ENCODE results near the gene SYTL1.

The SYTL1 gene

DNA sequence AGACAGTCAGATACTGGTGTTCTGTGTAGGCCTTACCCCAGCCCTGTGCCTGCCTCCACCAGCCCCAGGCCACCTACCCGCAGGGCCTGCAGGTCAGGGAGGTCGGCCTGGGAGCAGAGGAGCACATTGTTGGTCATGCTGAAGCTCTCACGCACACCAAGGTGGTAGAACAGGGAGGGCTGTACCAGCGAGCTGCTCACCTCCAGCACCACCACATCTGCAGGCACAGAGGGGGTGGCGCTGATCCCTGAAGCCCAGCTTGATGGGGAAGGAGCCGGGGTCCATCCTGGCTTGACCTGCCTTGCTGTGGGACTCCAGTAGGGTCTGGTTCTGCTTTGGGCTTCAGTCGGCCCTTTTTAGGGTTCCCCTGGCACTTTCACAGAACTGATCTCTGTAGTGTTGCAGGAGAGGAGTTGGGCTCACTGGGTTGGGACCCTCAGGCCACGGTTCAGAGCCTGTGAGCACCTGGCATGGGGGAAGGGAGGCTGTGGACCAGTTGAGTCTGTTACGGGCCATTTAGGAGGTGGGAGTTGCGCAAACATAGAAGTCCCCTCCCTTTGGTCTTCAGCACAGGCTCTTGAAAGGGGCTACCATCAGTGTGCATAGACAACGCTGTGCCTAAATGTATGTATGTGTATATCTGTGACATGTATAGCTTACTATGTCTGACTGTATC is 23.0 kb downstream of the SYTL1 start:
- DNase-seq (ENCODE audit: low spot score) = no peak

DNA sequence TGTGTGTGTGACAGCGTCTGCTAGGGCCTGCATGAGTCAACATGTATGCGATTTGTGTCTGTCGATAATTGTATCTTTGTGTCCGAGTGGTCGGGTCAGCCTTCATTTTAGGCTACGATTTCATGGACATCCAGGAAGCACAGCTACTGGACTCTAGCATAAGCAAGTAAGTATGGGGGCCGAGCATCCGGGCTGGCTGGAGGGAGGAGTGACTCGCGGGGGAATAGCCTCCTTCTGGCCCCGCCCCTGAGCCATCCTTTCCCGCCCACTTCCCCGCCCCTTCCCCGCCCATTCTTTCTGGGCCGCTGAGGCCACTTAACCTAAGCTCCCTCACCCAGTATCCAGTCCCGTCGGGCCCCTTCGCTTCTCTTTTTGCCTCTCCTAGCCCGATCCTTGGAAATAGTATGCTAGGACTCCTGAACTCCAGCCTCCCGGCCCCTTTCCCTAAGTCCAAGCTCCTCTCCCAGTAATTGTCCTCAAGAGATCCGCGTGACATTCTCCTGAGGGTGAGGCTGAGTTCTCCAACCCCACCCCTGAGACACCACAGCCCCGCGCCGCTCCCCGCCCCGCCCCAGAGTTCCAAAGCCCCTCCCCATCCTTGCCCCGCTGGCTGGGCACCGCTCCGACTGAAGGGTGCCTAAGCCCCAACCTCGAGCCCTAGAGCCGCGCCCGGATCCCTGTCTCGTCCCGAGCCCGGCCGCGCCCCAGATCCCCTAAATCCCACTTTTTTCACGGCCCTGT is 23.7 kb downstream of the SYTL1 start:
- DNase-seq (ENCODE audit: low spot score) = peak; percentile 76

DNA sequence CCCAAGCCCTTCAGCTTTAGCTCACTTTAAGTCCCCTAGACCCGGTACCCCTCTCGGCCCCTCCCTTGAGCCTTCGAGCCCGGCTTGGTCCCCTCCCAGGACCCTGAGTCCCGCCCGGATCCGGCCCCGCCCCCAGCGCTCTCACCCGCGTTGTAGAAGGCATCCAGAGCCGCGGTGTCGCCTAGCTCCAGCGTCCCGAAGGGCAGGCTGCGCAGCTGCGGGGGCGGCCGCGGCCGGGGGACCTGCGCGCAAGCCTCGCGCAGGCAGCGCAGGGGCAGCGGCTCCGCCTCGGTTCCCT is 24.2 kb downstream of the SYTL1 start:
- DNase-seq (ENCODE audit: low spot score) = peak; percentile 22

DNA sequence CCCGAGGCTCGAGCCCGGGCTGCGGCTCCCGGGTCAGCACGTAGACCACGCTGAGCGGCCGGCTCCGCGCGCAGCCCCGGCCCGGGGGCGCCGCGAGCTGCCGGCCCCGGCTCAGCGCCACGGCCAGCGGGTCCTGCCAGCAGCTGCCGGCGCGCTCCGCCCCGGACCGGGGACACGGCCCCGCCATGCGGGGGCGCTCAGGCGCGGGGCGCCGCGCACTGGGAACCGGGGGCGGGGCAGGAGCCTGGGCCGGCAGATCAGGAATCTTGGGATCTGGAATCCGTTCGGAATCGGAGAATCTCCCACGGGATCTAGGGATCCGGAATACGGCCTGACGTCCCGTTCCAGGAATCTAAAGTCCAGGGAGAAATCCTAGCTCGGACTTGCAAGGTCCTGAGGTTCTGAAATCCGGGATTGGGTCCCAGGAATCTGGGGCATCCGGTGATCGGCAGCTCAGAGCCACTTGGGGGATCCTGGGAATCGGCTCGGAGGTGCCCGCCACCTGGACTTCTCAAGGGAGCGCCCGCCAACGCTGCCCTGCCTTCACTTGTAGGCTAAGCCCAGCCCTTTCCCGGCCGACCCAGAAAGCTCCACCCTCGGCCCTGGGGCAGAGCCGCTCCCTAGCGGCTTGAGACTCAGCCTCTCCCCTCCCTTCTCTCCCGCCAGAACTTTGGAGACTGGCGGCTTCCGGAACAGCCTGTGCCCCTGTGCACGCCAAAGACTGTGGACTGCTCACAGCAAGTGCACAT is 24.8 kb downstream of the SYTL1 start, which contains the start of gene MAP3K6:
Gene MAP3K6, minus strand, starts transcription at position 551 of the 749 bp plus-strand sequence. Its CDS starts 364 bp downstream, at position 187.
- peak; percentile 24 for DNase-seq (ENCODE audit: low spot score)

- no peak for DNase-seq (ENCODE audit: low spot score)
These were observed 25.4 kb downstream of the SYTL1 start for GRCh38 chr1:27367160-27367650.

- DNase-seq (ENCODE audit: low spot score) = no peak
These were observed 27.2 kb downstream of the SYTL1 start for GRCh38 chr1:27368869-27369582.

DNA sequence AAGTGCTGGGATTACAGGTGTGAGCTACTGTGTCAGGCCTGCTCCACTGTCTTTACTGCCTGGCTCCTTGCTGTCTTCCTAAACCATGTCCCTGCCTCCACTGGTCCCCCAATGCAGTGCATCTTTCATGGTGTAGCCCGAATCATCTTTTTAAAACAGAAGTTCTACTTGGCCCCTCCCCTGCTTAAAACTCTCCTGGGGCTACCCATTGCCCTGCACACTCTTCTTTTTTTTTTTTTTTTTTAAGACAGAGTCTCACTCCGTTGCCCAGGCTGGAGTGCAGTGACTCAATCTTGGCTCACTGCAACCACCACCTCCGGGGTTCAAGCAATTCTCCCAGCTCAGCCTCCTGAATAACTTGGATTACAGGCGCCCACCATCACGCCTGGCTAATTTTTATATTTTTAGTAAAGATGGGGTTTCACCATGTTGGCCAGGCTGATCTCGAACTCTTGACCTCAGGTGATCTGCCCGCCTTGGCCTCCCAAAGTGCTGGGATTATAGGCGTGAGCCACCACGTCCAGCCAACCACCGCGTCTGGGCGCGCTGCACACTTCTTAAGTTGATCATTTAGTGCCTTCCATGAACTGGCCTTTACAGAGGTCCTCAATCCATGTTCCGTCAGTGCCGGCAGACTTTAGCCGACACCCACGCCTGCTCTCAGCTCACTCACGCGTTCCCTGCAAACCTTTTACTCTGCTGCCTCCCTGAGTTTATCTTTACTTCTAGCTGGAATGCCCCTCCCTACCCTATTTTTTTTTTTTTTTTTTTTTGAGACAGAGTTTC is 30.4 kb downstream of the SYTL1 start:
- no peak for DNase-seq (ENCODE audit: low spot score)

GRCh38 chr1:27372808-27373690 is 31.2 kb downstream of the SYTL1 start:
- no peak for DNase-seq (ENCODE audit: low spot score)

DNA sequence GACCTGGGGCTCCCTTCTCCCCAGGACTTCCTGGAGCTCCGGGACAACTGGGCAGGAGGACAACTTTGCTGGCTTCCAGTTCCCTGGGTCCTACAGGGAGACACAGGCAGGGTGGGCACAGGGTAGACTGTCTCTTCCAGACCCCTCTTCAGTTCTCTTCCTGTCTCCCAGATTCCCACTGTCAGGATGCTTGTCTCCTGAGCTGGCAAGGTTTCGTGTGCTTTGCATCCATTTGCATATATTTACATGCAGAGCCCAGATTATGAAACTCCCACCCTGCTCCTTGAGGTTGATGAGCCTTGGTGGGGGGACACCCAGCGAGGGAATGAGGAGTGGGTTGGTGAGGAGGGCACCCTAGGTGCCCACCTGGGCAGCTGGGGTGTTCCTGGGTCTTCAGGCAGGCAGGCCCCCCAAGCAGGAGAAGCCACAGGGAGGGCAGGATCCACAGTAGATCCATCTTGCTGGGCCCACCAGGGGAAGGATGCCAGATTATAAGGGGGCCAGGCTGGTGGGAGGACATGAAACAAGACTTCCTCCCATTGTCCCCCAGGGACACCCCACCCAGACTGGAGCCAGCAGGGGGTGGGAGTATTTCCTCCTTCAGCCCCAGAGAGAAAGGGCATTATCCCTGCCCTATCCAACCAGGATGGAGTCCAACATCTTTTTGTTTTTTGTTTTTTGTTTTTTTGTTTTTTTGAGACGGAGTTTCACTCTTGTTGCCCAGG is 32.7 kb downstream of the SYTL1 start, which contains the start of gene FCN3:
Gene FCN3, minus strand, starts transcription at position 463 of the 725 bp plus-strand sequence. Its CDS starts 6 bp downstream, at position 457.
- DNase-seq (ENCODE audit: low spot score) = no peak

- DNase-seq (ENCODE audit: low spot score) = no peak
These were observed 36.1 kb downstream of the SYTL1 start for GRCh38 chr1:27377760-27378495.

DNA sequence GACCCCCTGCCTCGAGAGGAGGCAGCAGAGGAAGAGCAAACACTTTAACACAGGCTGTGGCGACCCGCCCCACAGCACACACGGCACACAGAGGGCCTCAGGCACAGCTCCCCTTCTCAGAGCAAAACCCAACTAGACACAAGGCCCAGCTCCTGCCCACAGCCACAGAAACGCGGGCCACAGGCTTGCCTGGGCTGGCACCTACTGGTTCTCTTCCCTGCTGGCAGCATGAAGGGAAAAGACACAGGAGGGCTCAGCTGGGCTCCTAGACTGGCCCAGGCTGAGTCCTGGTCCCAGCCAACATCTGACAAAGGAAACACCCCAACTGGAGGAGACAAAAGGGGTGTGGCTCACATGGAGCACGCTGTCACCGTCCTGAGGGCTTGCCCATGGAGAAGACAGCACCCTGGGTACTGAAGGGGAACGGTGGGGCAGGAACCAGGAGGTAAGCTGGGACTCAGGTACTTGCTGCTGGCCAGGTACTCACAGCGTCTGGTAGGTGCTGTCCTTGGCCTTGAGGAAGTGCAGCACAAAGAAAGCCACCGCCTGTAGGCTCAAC is 37.8 kb downstream of the SYTL1 start:
- no peak for DNase-seq (ENCODE audit: low spot score)

DNA sequence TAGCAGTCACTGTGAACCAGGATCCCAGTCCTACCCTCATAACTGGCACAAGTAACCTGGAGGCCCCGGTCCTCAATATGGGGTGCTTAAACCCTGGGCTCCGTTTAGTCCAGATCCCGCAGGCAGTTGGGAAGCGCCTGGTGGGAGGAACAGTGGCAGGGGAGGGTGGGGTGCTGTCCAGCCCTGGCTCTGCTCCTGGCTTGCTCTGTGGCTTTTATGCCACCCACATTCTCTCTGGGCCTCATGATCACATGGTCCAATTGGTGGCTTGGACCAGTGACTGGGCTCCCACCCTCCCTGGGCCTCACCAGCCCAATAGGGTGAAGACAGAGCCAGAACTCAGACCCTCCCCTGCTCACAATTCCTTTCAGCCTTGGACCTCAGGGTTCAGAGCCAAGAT is 38.4 kb downstream of the SYTL1 start:
- no peak for DNase-seq (ENCODE audit: low spot score)

GRCh38 chr1:27380766-27381733 is 39.2 kb downstream of the SYTL1 start:
- no peak for DNase-seq (ENCODE audit: low spot score)

DNA sequence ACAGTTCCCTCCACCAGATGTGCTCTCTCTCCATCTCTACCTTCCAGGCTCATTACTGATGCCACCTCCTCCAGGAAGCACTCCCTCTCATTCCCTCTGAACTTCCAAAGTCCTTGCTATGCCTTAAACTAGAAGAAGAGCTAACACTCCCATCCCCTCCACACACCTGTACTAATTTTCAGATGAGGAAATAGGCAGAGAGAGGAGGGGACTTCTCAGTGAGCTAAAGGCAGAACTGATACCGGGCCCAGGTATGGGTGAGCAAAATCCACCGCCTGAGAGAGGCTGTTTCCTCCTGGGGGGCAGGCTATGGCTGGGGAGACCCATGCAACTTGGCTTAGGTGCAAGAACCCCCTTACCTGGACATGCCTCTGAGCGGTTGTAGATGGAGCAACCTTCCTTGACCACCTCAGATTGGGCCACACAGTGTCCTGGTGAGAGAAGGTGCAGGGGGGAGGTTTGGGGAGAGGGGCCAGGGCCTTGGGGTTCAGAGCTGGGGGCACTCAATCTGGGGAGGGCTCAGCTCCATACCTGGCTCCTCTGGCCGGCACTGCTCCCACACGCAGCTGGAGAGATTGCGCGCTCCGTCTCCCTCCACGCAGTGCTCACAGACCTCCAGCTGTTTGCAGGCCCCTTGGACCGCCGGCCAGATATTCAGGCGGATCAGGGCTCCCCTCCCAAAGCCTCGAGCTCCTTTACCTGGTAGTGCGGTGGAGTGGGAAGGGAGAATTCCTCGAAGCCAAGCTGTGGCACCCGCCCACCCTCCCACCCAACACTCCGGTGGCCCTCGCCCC is 40.3 kb downstream of the SYTL1 start:
- no peak for DNase-seq (ENCODE audit: low spot score)

GRCh38 chr1:27383039-27383605 is 41.3 kb downstream of the SYTL1 start, which contains the start of gene CD164L2:
TSS of gene CD164L2 (minus strand) at chr1:27383333. CDS start at chr1:27383239, 94 bp downstream.
- DNase-seq (ENCODE audit: low spot score) = no peak

DNA sequence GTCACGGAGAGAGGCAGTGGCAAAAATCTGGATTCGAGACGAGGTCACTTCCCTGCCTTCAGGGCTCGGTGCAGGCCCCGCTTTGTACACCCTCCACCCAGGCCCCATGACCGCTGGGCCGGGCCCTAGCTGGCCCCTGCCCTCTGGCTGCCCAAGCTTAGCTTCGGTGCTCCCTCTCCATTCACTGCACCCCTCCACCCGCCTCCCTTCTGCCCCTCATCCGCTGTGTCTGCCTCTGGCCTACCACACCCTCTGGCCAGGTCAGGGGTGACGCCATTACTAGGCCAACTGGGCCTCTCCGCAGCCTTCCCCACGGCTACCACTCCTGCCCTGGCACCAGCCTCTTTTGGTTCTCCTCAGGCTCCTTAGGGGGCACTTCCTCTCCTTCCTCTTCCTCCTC is 41.8 kb downstream of the SYTL1 start:
- no peak for DNase-seq (ENCODE audit: low spot score)

Measured in pons (tissue), 1 donor.